SK-N-SH treated with all-trans-retinoic acid at 6 μM for 48 hours (cell line): ENCODE measurements around the gene NBPF1.
"Not testable (repeated sequence)": the region's sequence is repeated elsewhere in the genome, so short reads cannot be mapped to it uniquely, and the experiment has no call there.

Experiments used
- BACH2 ChIP-seq: fragments of 250-450 bp; sonication (Bioruptor Pico); IDR thresholded peaks from 2 replicates; pipeline ENCODE4 v1.9.0; 2021; ENCODE audit warnings: mild to moderate bottlenecking, borderline replicate concordance
- CSDC2 ChIP-seq: fragments of 250-450 bp; sonication (Bioruptor Pico); IDR thresholded peaks from 2 replicates; pipeline ENCODE4 v1.5.0; 2020; ENCODE audit warnings: mild to moderate bottlenecking, moderate library complexity
- ESRRG ChIP-seq: fragments of 250-450 bp; sonication (Bioruptor Pico); IDR thresholded peaks from 2 replicates; pipeline ENCODE4 v1.6.1; 2021; ENCODE audit warnings: mild to moderate bottlenecking
- OSR1 ChIP-seq: fragments of 250-450 bp; sonication (Bioruptor Pico); IDR thresholded peaks from 2 replicates; pipeline ENCODE4 v1.8.0; 2022; ENCODE audit warnings: moderate library complexity, mild to moderate bottlenecking, inconsistent platforms
- PATZ1 ChIP-seq: fragments of 250-450 bp; sonication (Bioruptor Pico); IDR thresholded peaks from 2 replicates; pipeline ENCODE4 v1.8.0; 2020; ENCODE audit warnings: mild to moderate bottlenecking, moderate library complexity, borderline replicate concordance
- PPARA ChIP-seq: fragments of 250-450 bp; sonication (Bioruptor Pico); IDR thresholded peaks from 2 replicates; pipeline ENCODE4 v1.5.0; 2020; ENCODE audit warnings: mild to moderate bottlenecking, borderline replicate concordance
- RARB ChIP-seq: fragments of 250-450 bp; sonication (Bioruptor Pico); IDR thresholded peaks from 2 replicates; pipeline ENCODE4 v1.8.0; 2021; ENCODE audit warnings: mild to moderate bottlenecking, moderate library complexity
- SNAI2 ChIP-seq: fragments of 250-450 bp; sonication (Bioruptor Pico); IDR thresholded peaks from 2 replicates; pipeline ENCODE4 v1.5.0; 2020; ENCODE audit warnings: mild to moderate bottlenecking, moderate library complexity
- ZFP3 ChIP-seq: fragments of 250-450 bp; sonication (Bioruptor Pico); IDR thresholded peaks from 2 replicates; pipeline ENCODE4 v1.5.0; 2020; ENCODE audit warnings: mild to moderate bottlenecking, moderate library complexity
- TF ChIP-seq, protein P1 (sequence below): fragments of 250-450 bp; sonication (Bioruptor Pico); IDR thresholded peaks from 2 replicates; pipeline ENCODE4 v1.8.0; 2021; ENCODE audit warnings: low read depth, mild to moderate bottlenecking, moderate library complexity, borderline replicate concordance

DNA sequence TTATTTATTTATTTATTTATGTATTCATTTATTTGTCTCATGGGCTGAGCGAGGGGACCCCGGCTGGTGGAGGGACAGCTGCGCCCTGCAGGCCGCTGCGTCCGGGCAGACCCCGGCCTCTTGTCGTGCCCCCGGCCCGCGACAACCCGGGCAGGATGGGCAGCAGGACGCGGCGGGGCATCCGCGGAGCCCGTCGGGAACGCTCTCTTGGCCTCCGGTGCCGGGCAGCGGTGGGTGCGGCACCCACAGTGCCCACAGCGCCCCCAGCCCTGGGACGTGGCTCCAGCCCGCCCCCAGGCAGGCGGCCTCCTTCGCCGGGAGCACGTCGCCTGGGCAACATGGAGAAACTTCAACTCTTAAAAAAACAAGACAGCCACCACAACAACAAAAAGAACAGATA, 44.9 kb upstream of the NBPF1 start:
- TF ChIP-seq PATZ1 (CRISPR knock-in tag); ZFP3 (CRISPR knock-in tag); OSR1 (CRISPR knock-in tag); PPARA (CRISPR knock-in tag); RARB (CRISPR knock-in tag); BACH2 (CRISPR knock-in tag); ESRRG (CRISPR knock-in tag); SNAI2; CSDC2: not testable (repeated sequence)
- TF ChIP-seq, protein P1, sequence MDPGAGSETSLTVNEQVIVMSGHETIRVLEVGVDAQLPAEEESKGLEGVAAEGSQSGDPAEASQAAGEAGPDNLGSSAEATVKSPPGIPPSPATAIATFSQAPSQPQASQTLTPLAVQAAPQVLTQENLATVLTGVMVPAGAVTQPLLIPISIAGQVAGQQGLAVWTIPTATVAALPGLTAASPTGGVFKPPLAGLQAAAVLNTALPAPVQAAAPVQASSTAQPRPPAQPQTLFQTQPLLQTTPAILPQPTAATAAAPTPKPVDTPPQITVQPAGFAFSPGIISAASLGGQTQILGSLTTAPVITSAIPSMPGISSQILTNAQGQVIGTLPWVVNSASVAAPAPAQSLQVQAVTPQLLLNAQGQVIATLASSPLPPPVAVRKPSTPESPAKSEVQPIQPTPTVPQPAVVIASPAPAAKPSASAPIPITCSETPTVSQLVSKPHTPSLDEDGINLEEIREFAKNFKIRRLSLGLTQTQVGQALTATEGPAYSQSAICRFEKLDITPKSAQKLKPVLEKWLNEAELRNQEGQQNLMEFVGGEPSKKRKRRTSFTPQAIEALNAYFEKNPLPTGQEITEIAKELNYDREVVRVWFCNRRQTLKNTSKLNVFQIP (CRISPR knock-in tag), result not testable (repeated sequence)
